Measurements from ENCODE around the gene TFF2. TPM values are rescaled to one million over a fixed set of nuclear protein-coding genes. Genes with fewer than 3 reads are reported as not detected.

TFF2 gene
- total RNA-seq, 1 experiment from 2014 or later, result 1.2 TPM

- Histone ChIP-seq H3K4me3 (ENCODE audit: low read depth, low read length) (no peak overlapping the region), H3K27me3 (replicated peaks; ENCODE audit: control insufficient read depth, insufficient read depth, low read length) (no peaks in the 10 kb centered on the region), H3K4me1 (no peaks in the 10 kb centered on the region), H3K9me3 (no peaks in the 10 kb centered on the region), H3K36me3 (ENCODE audit: control insufficient read depth, insufficient read depth, low read length) (no peaks in the 10 kb centered on the region)
- intact Hi-C loops (cut with micrococcal nuclease; ENCODE audit: unreplicated experiment), result no loop called here
- ChIA-PET CTCF (no interaction called here), POLR2A (no interaction called here)
- TF ChIP-seq, protein P1, sequence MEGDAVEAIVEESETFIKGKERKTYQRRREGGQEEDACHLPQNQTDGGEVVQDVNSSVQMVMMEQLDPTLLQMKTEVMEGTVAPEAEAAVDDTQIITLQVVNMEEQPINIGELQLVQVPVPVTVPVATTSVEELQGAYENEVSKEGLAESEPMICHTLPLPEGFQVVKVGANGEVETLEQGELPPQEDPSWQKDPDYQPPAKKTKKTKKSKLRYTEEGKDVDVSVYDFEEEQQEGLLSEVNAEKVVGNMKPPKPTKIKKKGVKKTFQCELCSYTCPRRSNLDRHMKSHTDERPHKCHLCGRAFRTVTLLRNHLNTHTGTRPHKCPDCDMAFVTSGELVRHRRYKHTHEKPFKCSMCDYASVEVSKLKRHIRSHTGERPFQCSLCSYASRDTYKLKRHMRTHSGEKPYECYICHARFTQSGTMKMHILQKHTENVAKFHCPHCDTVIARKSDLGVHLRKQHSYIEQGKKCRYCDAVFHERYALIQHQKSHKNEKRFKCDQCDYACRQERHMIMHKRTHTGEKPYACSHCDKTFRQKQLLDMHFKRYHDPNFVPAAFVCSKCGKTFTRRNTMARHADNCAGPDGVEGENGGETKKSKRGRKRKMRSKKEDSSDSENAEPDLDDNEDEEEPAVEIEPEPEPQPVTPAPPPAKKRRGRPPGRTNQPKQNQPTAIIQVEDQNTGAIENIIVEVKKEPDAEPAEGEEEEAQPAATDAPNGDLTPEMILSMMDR (IDR thresholded peaks at IDR 0.05; ENCODE audit: insufficient read depth in 1 of 2, low read depth in 1 of 2, low read length in 1 of 2, severe bottlenecking in 1 of 2, unreplicated experiment in 1 of 2), result no peak
- H3K36me3 Mint-ChIP-seq (ENCODE audit: insufficient read depth, unreplicated experiment), result peaks cover 6% of the 10 kb centered on the region
- no peaks in the 10 kb centered on the region for H3K27me3 Mint-ChIP-seq (ENCODE audit: insufficient read depth, unreplicated experiment)
- no peak overlapping the region for H3K4me3 Mint-ChIP-seq (ENCODE audit: unreplicated experiment)
- H3K4me1 Mint-ChIP-seq (ENCODE audit: low read depth, unreplicated experiment), result peaks cover 20% of the 10 kb centered on the region
- H3K27ac Mint-ChIP-seq (ENCODE audit: unreplicated experiment), result no peak overlapping the region
- no peak for DNase-seq
- H3K9me3 Mint-ChIP-seq (ENCODE audit: unreplicated experiment), result no peaks in the 10 kb centered on the region
- BruUV-seq (replicated peaks), result no TSS peak
Measured at GRCh38 chr21:42374864-42375499, 24.2 kb upstream of the TFF2 start.

DNA sequence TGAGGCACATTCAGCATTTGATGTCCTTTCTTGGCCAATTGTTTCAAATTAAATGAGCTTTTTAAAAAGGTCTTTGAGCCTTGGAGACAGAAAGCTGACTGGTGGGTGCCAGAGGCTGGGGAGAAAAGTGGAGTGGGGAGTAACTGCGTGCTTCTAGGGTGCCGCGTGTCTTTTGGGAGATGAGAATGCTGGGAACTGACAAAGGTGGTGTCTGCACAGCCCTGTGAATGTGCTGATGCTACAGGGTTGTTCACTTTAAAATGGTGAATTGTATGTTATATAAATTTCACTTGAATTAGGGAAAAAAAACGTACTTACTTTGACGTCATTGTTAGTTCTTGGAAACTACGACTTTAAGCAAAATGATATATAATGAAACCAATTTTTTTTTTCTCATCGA, 23.7 kb upstream of the TFF2 start:
- DNase-seq, result no peak
- TF ChIP-seq, protein P1 (IDR thresholded peaks at IDR 0.05; ENCODE audit: insufficient read depth in 1 of 2, low read depth in 1 of 2, low read length in 1 of 2, severe bottlenecking in 1 of 2, unreplicated experiment in 1 of 2), result no peak
- intact Hi-C loops (cut with micrococcal nuclease; ENCODE audit: unreplicated experiment), result no loop called here
- CTCF ChIA-PET, result no interaction called here
- Mint-ChIP-seq H3K36me3 (ENCODE audit: insufficient read depth, unreplicated experiment) (peaks cover 6% of the 10 kb centered on the region), H3K4me3 (ENCODE audit: unreplicated experiment) (no peak overlapping the region), H3K27me3 (ENCODE audit: insufficient read depth, unreplicated experiment) (no peaks in the 10 kb centered on the region), H3K4me1 (ENCODE audit: low read depth, unreplicated experiment) (peaks cover 20% of the 10 kb centered on the region), H3K9me3 (ENCODE audit: unreplicated experiment) (no peaks in the 10 kb centered on the region), H3K27ac (ENCODE audit: unreplicated experiment) (no peak overlapping the region)
- H3K9me3 ChIP-seq, result no peaks in the 10 kb centered on the region
- no peaks in the 10 kb centered on the region for H3K4me1 ChIP-seq
- H3K4me3 ChIP-seq (ENCODE audit: low read depth, low read length), result no peak overlapping the region
- BruUV-seq (replicated peaks), result no TSS peak
- POLR2A ChIA-PET, result no interaction called here
- H3K36me3 ChIP-seq (ENCODE audit: control insufficient read depth, insufficient read depth, low read length), result no peaks in the 10 kb centered on the region
- no peaks in the 10 kb centered on the region for H3K27me3 ChIP-seq (replicated peaks; ENCODE audit: control insufficient read depth, insufficient read depth, low read length)

GRCh38 chr21:42373908-42374455, 23.2 kb upstream of the TFF2 start:
- Mint-ChIP-seq H3K36me3 (ENCODE audit: insufficient read depth, unreplicated experiment) (peaks cover 6% of the 10 kb centered on the region), H3K4me3 (ENCODE audit: unreplicated experiment) (no peak overlapping the region), H3K27ac (ENCODE audit: unreplicated experiment) (no peak overlapping the region), H3K27me3 (ENCODE audit: insufficient read depth, unreplicated experiment) (no peaks in the 10 kb centered on the region), H3K4me1 (ENCODE audit: low read depth, unreplicated experiment) (peaks cover 24% of the 10 kb centered on the region), H3K9me3 (ENCODE audit: unreplicated experiment) (no peaks in the 10 kb centered on the region)
- Histone ChIP-seq H3K4me1 (no peaks in the 10 kb centered on the region), H3K9me3 (no peaks in the 10 kb centered on the region), H3K4me3 (ENCODE audit: low read depth, low read length) (no peak overlapping the region), H3K36me3 (ENCODE audit: control insufficient read depth, insufficient read depth, low read length) (no peaks in the 10 kb centered on the region), H3K27me3 (replicated peaks; ENCODE audit: control insufficient read depth, insufficient read depth, low read length) (no peaks in the 10 kb centered on the region)
- intact Hi-C loops (cut with micrococcal nuclease; ENCODE audit: unreplicated experiment), result no loop called here
- TF ChIP-seq, protein P1 (IDR thresholded peaks at IDR 0.05; ENCODE audit: insufficient read depth in 1 of 2, low read depth in 1 of 2, low read length in 1 of 2, severe bottlenecking in 1 of 2, unreplicated experiment in 1 of 2), result no peak
- POLR2A ChIA-PET, result no interaction called here
- CTCF ChIA-PET, result no interaction called here
- no TSS peak for BruUV-seq (replicated peaks)
- DNase-seq, result no peak

All from Caco-2 (cell line).